Effector memory CD4-positive, alpha-beta T cell (primary cell): ENCODE data around the gene A4GALT.

ENCODE experiments used
- DNase-seq, 3 donors: peaks; one replicate each; pipeline ENCODE4 v3.0.0-alpha.2; 2020
- H3K27ac ChIP-seq: 2 replicates; pipeline ENCODE4 v1.7.0; 2013; ENCODE audit warnings: mild to moderate bottlenecking, low read length, moderate library complexity; ENCODE audit not compliant: insufficient read depth, poor library complexity, severe bottlenecking
- H3K27me3 ChIP-seq: replicated peaks from 2 replicates; pipeline ENCODE4 v1.7.0; 2013; ENCODE audit warnings: mild to moderate bottlenecking, low read length; ENCODE audit not compliant: insufficient read depth, control insufficient read depth, poor library complexity, severe bottlenecking
- H3K36me3 ChIP-seq: 2 replicates; pipeline ENCODE4 v1.7.0; 2013; ENCODE audit warnings: mild to moderate bottlenecking, low read length, moderate library complexity; ENCODE audit not compliant: control insufficient read depth, insufficient read depth
- H3K4me1 ChIP-seq: 2 replicates; pipeline ENCODE4 v1.7.0; 2013; ENCODE audit warnings: low read length, mild to moderate bottlenecking; ENCODE audit not compliant: control insufficient read depth, insufficient read depth, poor library complexity, severe bottlenecking
- H3K4me3 ChIP-seq: 2 replicates; pipeline ENCODE4 v1.7.0; 2013; ENCODE audit warnings: low read length, low read depth, mild to moderate bottlenecking; ENCODE audit not compliant: insufficient read depth, poor library complexity, severe bottlenecking
- H3K9me3 ChIP-seq: 2 replicates; pipeline ENCODE4 v1.7.0; 2013; ENCODE audit warnings: mild to moderate bottlenecking, low read length, moderate library complexity; ENCODE audit not compliant: control insufficient read depth

The A4GALT gene

DNA sequence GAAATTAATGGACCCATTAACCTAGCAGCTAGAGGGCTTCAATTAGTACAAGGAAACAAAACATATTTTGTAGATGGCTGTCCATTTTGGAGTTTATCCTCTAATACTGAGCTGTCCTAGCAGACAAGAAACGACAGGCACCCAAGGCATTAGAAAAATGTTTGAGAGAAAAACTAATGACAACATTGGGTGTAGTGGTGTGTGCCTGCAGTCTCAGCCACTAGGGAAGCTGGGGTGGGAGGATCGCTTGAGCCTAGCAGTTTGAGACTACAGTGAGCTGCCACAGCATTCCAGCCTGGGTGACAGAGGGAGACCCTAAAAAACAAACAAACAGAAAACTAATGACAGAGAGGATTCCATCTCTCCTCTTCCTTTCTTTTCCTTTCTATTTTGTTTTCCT, 1.5 kb downstream of the A4GALT start:
- no peaks in the 10 kb centered on the region for H3K36me3 ChIP-seq
- H3K4me3 ChIP-seq: no peak overlapping the region
- H3K27me3 ChIP-seq: peaks cover 33% of the 10 kb centered on the region
- H3K27ac ChIP-seq: no peak overlapping the region
- no peak for DNase-seq
- H3K4me1 ChIP-seq: peaks cover 14% of the 10 kb centered on the region
- H3K9me3 ChIP-seq: no peaks in the 10 kb centered on the region

GRCh38 chr22:42717197-42717928, 3.3 kb downstream of the A4GALT start:
- DNase-seq: no peak
- no peak overlapping the region for H3K4me3 ChIP-seq
- H3K4me1 ChIP-seq: peaks cover 14% of the 10 kb centered on the region
- no peak overlapping the region for H3K27ac ChIP-seq
- H3K36me3 ChIP-seq: no peaks in the 10 kb centered on the region
- H3K9me3 ChIP-seq: no peaks in the 10 kb centered on the region
- peaks cover 31% of the 10 kb centered on the region for H3K27me3 ChIP-seq

DNA sequence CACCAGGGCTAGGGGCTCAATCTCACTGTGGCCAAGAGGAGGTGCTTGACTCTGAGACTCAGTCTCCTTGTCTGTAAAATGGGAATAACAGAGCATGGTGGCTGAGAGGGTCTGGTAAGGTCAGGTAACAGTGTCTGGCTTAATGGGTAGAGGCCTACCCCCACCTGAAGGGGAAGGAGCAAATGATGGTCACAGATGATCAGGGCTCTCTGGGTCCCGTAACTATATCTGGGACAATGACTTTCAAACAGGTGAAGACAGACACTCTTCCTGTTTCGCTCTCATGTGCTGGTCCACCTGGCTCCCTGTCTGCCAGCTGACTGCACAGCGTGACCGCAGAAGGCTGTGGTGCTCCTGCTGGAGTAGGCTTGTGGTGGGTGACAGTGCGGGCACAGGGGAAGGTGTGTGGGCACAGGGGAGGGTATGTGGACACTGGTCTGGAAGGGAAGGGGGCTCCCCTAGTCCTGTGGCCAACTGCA, 4.0 kb downstream of the A4GALT start:
- H3K36me3 ChIP-seq: no peaks in the 10 kb centered on the region
- H3K27ac ChIP-seq: no peak overlapping the region
- H3K4me3 ChIP-seq: no peak overlapping the region
- H3K4me1 ChIP-seq: peaks cover 14% of the 10 kb centered on the region
- H3K9me3 ChIP-seq: no peaks in the 10 kb centered on the region
- no peak for DNase-seq
- peaks cover 29% of the 10 kb centered on the region for H3K27me3 ChIP-seq

GRCh38 chr22:42716221-42716620, 4.4 kb downstream of the A4GALT start:
- no peaks in the 10 kb centered on the region for H3K9me3 ChIP-seq
- H3K4me3 ChIP-seq: no peak overlapping the region
- H3K27ac ChIP-seq: no peak overlapping the region
- H3K27me3 ChIP-seq: peaks cover 25% of the 10 kb centered on the region
- DNase-seq: no peak
- no peaks in the 10 kb centered on the region for H3K36me3 ChIP-seq
- peaks cover 14% of the 10 kb centered on the region for H3K4me1 ChIP-seq

DNA sequence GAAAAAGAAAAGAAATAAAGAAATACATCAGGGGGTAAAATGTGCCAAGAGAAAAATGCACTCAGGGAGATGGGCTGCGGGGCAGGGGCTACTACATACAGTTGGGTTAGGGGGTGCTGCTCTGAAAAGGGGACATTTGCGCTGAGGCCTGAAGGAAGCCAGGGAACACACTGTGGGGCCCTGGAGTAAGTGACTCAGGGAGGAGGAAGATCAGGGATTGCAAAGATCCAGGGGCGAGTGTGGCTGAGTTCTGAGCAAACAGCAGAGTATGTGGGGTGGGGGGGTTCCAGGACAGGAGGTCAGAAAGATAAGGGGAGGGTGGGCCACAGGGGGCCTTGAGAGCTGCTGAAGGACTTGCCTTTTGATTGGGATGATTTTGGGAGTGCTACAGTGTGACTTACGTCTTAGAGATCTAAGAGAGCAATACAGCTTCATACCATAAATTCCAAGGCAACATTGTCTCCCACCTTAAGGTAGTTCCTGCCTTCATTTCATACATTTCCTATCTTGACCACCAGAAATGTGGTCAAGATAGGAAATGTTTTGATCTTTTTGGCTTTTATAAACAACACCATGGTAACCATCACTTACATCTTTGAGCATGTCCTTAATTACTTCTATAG, 5.8 kb downstream of the A4GALT start:
- Histone ChIP-seq H3K36me3 (no peaks in the 10 kb centered on the region), H3K27ac (no peak overlapping the region), H3K27me3 (peaks cover 14% of the 10 kb centered on the region), H3K9me3 (no peaks in the 10 kb centered on the region), H3K4me3 (no peak overlapping the region), H3K4me1 (peaks cover 4% of the 10 kb centered on the region)
- DNase-seq: no peak

DNA sequence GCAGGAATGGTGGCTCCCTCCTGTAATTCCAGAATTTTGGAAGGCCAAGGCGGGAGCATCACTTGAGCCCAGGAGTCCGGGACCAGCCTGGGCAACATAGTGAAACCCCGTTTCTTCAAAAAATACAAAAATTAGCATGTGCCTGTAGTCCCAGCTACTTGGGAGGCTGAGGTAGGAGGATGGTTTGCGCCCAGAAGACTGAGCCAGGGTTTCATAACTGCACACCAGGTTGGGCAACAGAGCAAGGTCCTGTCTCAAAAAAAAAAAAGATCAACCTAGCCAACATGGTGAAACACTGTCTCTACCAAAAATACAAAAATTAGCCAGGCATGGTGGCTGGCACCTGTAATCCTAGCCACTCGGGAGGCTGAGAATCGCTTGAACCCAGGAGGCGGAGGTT, 6.4 kb downstream of the A4GALT start:
- H3K4me1 ChIP-seq: no peaks in the 10 kb centered on the region
- no peak overlapping the region for H3K4me3 ChIP-seq
- H3K27me3 ChIP-seq: peaks cover 8% of the 10 kb centered on the region
- DNase-seq: no peak
- no peaks in the 10 kb centered on the region for H3K36me3 ChIP-seq
- H3K27ac ChIP-seq: no peak overlapping the region
- H3K9me3 ChIP-seq: no peaks in the 10 kb centered on the region

DNA sequence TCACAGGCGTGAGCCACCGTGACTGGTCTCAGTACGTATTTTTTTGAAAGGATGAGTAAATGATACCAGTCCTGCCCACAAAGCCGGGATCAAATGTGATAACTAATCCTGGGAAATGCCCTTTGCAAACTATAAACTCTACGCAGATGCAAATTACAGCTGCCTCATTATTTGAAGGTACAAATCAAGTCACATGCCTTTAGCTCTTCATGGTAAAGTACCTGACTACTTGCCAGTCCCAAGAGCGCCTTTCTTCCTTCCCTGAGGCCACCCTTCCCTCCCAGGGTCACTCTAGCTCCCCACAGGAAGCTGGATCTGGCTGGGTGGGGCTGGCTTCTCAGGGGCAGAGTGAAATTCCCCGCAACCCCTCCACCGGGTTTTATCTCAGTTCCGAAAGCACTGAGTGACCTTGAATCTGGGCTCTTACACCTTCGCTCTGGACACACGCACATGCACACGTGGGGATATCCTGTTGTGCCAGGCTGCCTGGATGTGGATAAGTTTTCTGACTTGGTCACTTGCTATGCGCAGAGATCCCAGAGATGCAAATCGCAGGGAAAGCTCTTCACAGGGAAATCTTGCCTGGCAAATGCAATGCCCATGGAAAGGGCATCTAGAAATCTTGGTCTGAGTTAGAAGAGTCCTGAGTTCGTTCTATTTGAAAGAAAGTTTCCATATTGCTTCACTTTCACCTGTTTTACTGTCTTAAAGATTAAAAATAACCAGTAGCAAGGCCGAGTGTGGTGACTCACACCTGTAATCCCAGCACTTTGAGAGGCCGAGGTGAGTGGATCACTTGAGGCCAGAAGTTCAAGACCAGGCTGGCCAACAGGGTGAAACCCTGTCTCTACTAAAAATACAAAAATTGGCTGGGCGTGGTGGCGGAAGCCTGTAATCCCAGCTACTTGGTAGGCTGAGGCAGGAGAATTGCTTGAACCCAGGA, 8.5 kb downstream of the A4GALT start:
- H3K36me3 ChIP-seq: no peaks in the 10 kb centered on the region
- H3K9me3 ChIP-seq: no peaks in the 10 kb centered on the region
- H3K27me3 ChIP-seq: no peaks in the 10 kb centered on the region
- no peak overlapping the region for H3K4me3 ChIP-seq
- H3K27ac ChIP-seq: no peak overlapping the region
- no peaks in the 10 kb centered on the region for H3K4me1 ChIP-seq
- DNase-seq: no peak

DNA sequence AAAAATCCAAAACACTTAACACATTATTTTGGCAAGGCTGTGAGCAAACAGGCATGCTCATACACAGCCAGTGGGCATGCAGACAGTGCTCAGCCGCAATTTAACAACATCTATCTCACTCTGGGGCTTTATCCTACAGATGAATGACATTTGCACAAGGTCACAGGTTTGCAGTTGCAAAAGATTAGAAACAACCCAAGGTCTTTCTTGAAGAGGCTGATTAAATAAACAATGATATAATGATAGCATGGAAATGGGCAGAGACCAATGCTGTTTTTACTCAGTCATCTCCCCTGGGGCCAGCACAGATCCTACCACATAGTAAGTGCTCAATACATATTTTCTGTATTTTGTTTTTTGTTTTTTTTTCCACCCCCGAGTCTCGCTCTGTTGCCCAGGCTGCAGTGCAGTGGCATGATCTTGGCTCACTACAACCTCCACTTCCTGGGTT, 9.4 kb downstream of the A4GALT start:
- no peak for DNase-seq
- H3K4me3 ChIP-seq: no peak overlapping the region
- H3K27ac ChIP-seq: no peak overlapping the region
- no peaks in the 10 kb centered on the region for H3K9me3 ChIP-seq
- no peaks in the 10 kb centered on the region for H3K4me1 ChIP-seq
- H3K27me3 ChIP-seq: no peaks in the 10 kb centered on the region
- H3K36me3 ChIP-seq: no peaks in the 10 kb centered on the region

DNA sequence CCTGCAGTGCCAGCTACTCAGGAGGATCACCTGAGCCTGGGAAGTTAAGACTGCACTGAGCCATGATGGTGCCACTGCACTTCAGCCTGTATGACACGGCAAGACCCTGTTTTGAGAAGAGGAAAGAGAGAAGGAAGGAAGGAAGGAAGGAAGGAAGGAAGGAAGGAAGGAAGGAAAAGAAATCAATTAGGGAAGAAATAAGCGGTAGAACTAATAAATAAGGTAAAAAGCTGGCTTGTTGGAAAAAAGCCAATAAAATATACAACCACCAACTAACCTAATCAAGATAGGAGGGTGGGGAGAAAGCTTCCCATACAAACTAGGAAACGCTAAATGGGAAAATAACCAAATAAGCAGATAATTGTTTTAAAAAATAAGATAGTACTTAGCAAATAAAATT, 12.3 kb downstream of the A4GALT start:
- H3K4me3 ChIP-seq: no peak overlapping the region
- DNase-seq: no peak
- no peaks in the 10 kb centered on the region for H3K9me3 ChIP-seq
- no peaks in the 10 kb centered on the region for H3K36me3 ChIP-seq
- H3K27me3 ChIP-seq: no peaks in the 10 kb centered on the region
- H3K27ac ChIP-seq: no peak overlapping the region
- no peaks in the 10 kb centered on the region for H3K4me1 ChIP-seq
